ENCODE data around the gene SLC29A2. TPM values are rescaled to one million over a fixed set of nuclear protein-coding genes. Genes with fewer than 3 reads are reported as not detected.
"Not testable (repeated sequence)": the region's sequence is repeated elsewhere in the genome, so short reads cannot be mapped to it uniquely, and the experiment has no call there.

SLC29A2 gene
- total RNA-seq, 8 experiments from 2014 or later: 0.56 to 15.7 (median 3.5) TPM

DNA sequence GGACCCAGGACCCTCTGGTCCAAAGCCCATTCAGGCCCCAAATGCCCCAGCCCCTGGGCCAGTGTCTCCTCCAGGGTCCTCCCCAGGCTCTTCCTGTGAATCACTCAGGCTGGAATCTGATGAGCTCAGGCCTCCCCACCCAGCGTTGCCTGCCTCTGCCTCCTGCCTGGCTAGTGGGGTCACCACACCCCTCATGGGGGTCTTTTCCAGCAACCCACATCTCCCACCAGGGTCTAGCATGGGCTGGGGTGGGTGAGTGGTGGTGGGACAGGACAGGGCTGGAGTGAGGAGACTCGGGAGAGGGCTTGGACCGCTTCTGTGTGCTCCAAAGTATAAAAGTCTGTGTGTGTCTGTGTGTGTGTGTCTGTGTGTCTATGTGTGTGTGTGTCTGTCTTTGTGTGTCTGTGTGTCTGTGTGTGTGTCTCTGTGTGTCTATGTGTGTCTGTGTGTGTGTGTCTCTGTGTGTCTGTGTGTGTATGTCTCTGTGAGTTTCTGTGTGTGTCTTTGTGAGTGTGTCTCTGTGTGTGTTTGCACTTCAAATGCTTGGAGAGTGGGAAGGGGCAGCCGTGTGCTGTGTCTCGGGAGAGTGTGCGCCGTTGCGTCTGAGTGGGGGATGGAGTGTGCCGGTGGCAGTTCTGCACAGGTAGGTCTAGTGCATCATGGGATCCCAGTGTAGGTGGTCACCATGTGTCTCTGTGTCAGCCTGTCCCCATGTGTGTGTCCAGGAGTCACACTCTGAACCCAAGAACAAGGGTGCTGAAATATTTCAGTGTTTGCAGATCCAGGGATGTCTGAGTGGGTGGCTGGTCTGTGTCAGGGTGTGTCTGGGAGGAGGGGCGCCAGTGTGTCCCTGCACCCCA, 44.2 kb downstream of the SLC29A2 start:
- WGBS, 10 experiments: 0 to 100% (median 52%) methylated on average over 1 to 7 of the region's 10 CpGs; no CpG with 5 or more reads in 6 of the 10 experiments
- in situ Hi-C loops (cut with MboI; ENCODE audit: low pct_unique_long_range_greater_than_20kb in 2 of 9, low sequenced_read_pairs in 9 of 9, unreplicated experiment in 9 of 9): loop anchor here in 1 of 9 experiments (25.0 kb wide), 1 partner anchor 115 kb away; no protein-coding TSS in a partner anchor
- peak; percentile 2 to 46 (median 10) for ATAC-seq (replicated peaks in 6 of 8)
- no peak overlapping the region for H3K4me3 ChIP-seq
- peak overlapping the region in 1 of 2 donors; percentile 74 for H3K27ac ChIP-seq
- H3K4me1 ChIP-seq (replicated peaks in 1 of 2): peaks cover 38 to 41% of the 10 kb centered on the region in 2 donors

- in situ Hi-C loops (cut with MboI; ENCODE audit: low pct_unique_long_range_greater_than_20kb in 2 of 9, low sequenced_read_pairs in 9 of 9, unreplicated experiment in 9 of 9): loop anchor here in 1 of 9 experiments (25.0 kb wide), 1 partner anchor 114 kb away; no protein-coding TSS in a partner anchor
- H3K4me1 ChIP-seq (replicated peaks in 1 of 2): peaks cover 38 to 41% of the 10 kb centered on the region in 2 donors
- 0 to 60% (median 23%) methylated on average over 1 to 3 of the region's 21 CpGs; no CpG with 5 or more reads in 7 of the 10 experiments for WGBS, 10 experiments
- H3K4me3 ChIP-seq: no peak overlapping the region
- ATAC-seq (replicated peaks in 6 of 8): peak; percentile 2 to 66 (median 55)
- peak overlapping the region in 1 of 2 donors; percentile 74 for H3K27ac ChIP-seq
Measured at GRCh38 chr11:66326261-66327111, 45.1 kb downstream of the SLC29A2 start.

- ATAC-seq (replicated peaks in 6 of 8): peak in 2 of 8 experiments; percentile 8 to 17
- WGBS, 10 experiments: 40% methylated on average over 1 of the region's 8 CpGs; no CpG with 5 or more reads in 9 of the 10 experiments
- Histone ChIP-seq H3K4me3 (no peak overlapping the region), H3K4me1 (replicated peaks in 1 of 2) (peaks cover 38 to 41% of the 10 kb centered on the region in 2 donors), H3K27ac (peak overlapping the region in 1 of 2 donors; percentile 27)
- in situ Hi-C loops (cut with MboI; ENCODE audit: low pct_unique_long_range_greater_than_20kb in 2 of 9, low sequenced_read_pairs in 9 of 9, unreplicated experiment in 9 of 9): loop anchor here in 1 of 9 experiments (25.0 kb wide), 1 partner anchor 113 kb away; no protein-coding TSS in a partner anchor
Measured at GRCh38 chr11:66325263-66325671, 46.3 kb downstream of the SLC29A2 start.

GRCh38 chr11:66324664-66325063, 46.9 kb downstream of the SLC29A2 start:
- WGBS, 10 experiments: 0 to 67% (median 46%) methylated on average over 1 to 3 of the region's 10 CpGs; no CpG with 5 or more reads in 7 of the 10 experiments
- Histone ChIP-seq H3K4me3 (no peak overlapping the region), H3K27ac (peak overlapping the region in 1 of 2 donors; percentile 27), H3K4me1 (replicated peaks in 1 of 2) (peaks cover 38 to 41% of the 10 kb centered on the region in 2 donors)
- in situ Hi-C loops (cut with MboI; ENCODE audit: low pct_unique_long_range_greater_than_20kb in 2 of 9, low sequenced_read_pairs in 9 of 9, unreplicated experiment in 9 of 9): loop anchor here in 1 of 9 experiments (25.0 kb wide), 1 partner anchor 112 kb away; no protein-coding TSS in a partner anchor
- no peak for ATAC-seq (replicated peaks in 6 of 8)

DNA sequence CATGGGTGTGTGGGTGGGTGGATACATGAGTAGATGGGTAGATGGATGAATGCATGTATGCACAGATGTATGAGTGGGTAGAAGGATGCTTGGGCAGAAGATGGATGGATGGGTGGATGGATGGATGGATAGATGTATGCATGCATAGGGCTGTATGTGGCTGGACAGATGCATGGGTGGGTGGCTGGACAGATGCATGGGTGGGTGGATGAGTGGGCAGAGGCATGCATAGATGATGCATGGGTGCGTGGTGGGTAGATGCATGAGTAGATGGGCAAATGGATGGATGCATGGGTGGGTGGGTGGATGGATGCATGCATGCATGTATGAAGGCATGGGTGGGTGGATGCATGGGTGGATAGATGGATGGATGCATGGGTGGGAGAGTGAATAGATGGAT, 47.9 kb downstream of the SLC29A2 start:
- WGBS, 10 experiments: no CpG with 5 or more reads among the region's 1 CpG
- in situ Hi-C loops (cut with MboI; ENCODE audit: low pct_unique_long_range_greater_than_20kb in 2 of 9, low sequenced_read_pairs in 9 of 9, unreplicated experiment in 9 of 9): no loop called here
- ATAC-seq (replicated peaks in 6 of 8): no peak
- peaks cover 37 to 41% of the 10 kb centered on the region in 2 donors for H3K4me1 ChIP-seq (replicated peaks in 1 of 2)
- H3K27ac ChIP-seq: no peak overlapping the region
- H3K4me3 ChIP-seq: no peak overlapping the region

DNA sequence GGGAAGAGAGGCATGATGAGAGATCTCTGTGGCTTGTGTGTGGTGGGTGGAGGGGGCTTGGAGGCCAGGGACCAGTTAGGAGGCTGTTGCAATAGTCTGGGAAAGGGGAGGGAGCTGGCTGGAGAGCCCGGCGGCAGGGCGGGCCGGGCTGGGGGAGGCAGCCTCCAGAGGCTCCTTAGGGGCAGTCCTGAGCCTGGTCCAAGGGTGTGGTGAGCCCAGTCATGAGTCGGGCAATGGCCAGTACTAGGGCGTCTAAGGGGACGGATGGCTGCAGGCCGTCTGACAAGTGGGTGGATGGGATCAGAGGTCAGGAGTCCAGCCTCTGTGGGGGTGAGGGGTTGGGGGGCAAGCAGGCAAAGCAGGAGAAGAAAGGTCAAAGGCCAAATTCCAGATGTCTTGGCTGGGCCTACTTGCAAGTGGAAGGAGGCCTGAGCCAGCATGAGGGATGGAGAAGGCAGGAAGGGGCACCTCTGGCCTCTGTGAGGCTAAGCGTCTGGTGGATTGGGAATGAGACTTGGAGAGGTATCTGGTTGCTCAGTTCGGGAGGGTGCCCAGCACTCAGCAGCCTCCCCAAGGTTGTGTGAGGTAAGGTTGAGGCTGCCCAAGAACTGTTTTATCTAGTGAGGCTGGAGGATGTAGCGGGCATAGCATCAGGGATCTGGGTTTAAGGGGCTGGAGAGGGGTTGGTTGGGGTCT, 48.7 kb downstream of the SLC29A2 start:
- Histone ChIP-seq H3K4me1 (replicated peaks in 1 of 2) (peaks cover 37 to 41% of the 10 kb centered on the region in 2 donors), H3K4me3 (no peak overlapping the region), H3K27ac (no peak overlapping the region)
- 53 to 100% (median 100%) methylated on average over 1 to 3 of the region's 11 CpGs; no CpG with 5 or more reads in 4 of the 10 experiments for WGBS, 10 experiments
- peak in 2 of 8 experiments; percentile 15 to 25 for ATAC-seq (replicated peaks in 6 of 8)
- in situ Hi-C loops (cut with MboI; ENCODE audit: low pct_unique_long_range_greater_than_20kb in 2 of 9, low sequenced_read_pairs in 9 of 9, unreplicated experiment in 9 of 9): no loop called here

DNA sequence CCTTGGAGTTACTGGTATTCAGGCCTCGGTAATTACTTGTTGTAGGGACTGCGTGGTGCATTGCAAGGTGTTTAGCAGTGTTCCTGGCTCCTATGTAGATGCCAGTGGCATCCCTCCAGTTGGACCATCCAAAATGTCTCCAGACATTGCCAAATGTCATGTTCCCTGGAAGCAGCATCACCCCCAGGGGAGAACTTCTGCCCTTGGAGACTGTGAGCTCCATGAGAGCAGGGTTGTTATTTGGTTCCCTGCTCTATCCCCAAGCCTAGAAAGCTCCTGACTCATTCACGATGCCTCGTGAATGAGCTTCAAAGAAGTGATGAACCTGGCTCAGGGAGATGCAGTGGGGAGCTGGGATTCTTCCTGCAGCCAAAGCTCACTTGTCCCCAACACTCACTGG, 50.0 kb downstream of the SLC29A2 start:
- WGBS, 10 experiments: 48 to 100% (median 92%) methylated on average over 1 to 4 of the region's 4 CpGs; no CpG with 5 or more reads in 3 of the 10 experiments
- peaks cover 37 to 41% of the 10 kb centered on the region in 2 donors for H3K4me1 ChIP-seq (replicated peaks in 1 of 2)
- in situ Hi-C loops (cut with MboI; ENCODE audit: low pct_unique_long_range_greater_than_20kb in 2 of 9, low sequenced_read_pairs in 9 of 9, unreplicated experiment in 9 of 9): no loop called here

DNA sequence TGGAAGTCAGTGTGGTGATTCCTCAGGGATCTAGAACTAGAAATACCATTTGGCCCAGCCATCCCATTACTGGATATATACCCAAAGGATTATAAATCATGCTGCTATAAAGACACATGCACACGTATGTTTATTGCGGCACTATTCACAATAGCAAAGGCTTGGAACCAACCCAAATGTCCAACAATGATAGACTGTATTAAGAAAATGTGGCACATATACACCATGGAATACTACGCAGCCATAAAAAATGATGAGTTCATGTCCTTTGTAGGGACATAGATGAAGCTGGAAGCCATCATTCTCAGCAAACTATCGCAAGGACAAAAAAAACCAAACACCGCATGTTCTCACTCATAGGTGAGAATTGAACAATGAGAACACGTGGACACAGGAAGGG, 50.8 kb downstream of the SLC29A2 start:
- H3K4me1 ChIP-seq (replicated peaks in 1 of 2): peaks cover 32 to 36% of the 10 kb centered on the region in 2 donors
- in situ Hi-C loops (cut with MboI; ENCODE audit: low pct_unique_long_range_greater_than_20kb in 2 of 9, low sequenced_read_pairs in 9 of 9, unreplicated experiment in 9 of 9); ATAC-seq (replicated peaks in 6 of 8); H3K4me3 ChIP-seq; H3K27ac ChIP-seq: not testable (repeated sequence)
- 80 to 100% (median 90%) methylated on average over 1 to 2 of the region's 6 CpGs; no CpG with 5 or more reads in 7 of the 10 experiments for WGBS, 10 experiments

More for the DNA sequence above, 50.0 kb downstream of the SLC29A2 start:
- no peak overlapping the region for H3K27ac ChIP-seq
- H3K4me3 ChIP-seq: no peak overlapping the region
- no peak for ATAC-seq (replicated peaks in 6 of 8)

- ATAC-seq (replicated peaks in 6 of 8); in situ Hi-C loops (cut with MboI; ENCODE audit: low pct_unique_long_range_greater_than_20kb in 2 of 9, low sequenced_read_pairs in 9 of 9, unreplicated experiment in 9 of 9); H3K27ac ChIP-seq; H3K4me3 ChIP-seq: not testable (repeated sequence)
- peaks cover 31 to 32% of the 10 kb centered on the region in 2 donors for H3K4me1 ChIP-seq (replicated peaks in 1 of 2)
- WGBS, 10 experiments: 100% methylated on average over 1 of the region's 2 CpGs; no CpG with 5 or more reads in 9 of the 10 experiments
Measured at GRCh38 chr11:66320289-66320688, 51.3 kb downstream of the SLC29A2 start.

- WGBS, 10 experiments: 17 to 100% (median 50%) methylated on average over 1 to 3 of the region's 3 CpGs; no CpG with 5 or more reads in 5 of the 10 experiments
- in situ Hi-C loops (cut with MboI; ENCODE audit: low pct_unique_long_range_greater_than_20kb in 2 of 9, low sequenced_read_pairs in 9 of 9, unreplicated experiment in 9 of 9): no loop called here
- Histone ChIP-seq H3K27ac (peak overlapping the region in 1 of 2 donors; percentile 78), H3K4me3 (no peak overlapping the region), H3K4me1 (replicated peaks in 1 of 2) (peaks cover 30 to 32% of the 10 kb centered on the region in 2 donors)
- no peak for ATAC-seq (replicated peaks in 6 of 8)
Measured at GRCh38 chr11:66318600-66318970, 53.0 kb downstream of the SLC29A2 start.

- peak; percentile 26 to 80 (median 52) for ATAC-seq (replicated peaks in 6 of 8)
- Histone ChIP-seq H3K4me1 (replicated peaks in 1 of 2) (peaks cover 32 to 38% of the 10 kb centered on the region in 2 donors), H3K27ac (peak overlapping the region; percentile 73 to 78), H3K4me3 (no peak overlapping the region)
- 0 to 90% (median 76%) methylated on average over 1 to 3 of the region's 16 CpGs; no CpG with 5 or more reads in 4 of the 10 experiments for WGBS, 10 experiments
- in situ Hi-C loops (cut with MboI; ENCODE audit: low pct_unique_long_range_greater_than_20kb in 2 of 9, low sequenced_read_pairs in 9 of 9, unreplicated experiment in 9 of 9): no loop called here
Measured at GRCh38 chr11:66317723-66318599, 53.6 kb downstream of the SLC29A2 start.
